Stimulated activated CD4-positive, alpha-beta T cell treated with anti-CD3 and anti-CD28 coated beads, TNF-alpha, amount 100 ng/mL, for 1 hour (primary cell): ENCODE data around the gene INPP5A.
"Not testable (repeated sequence)": the region's sequence is repeated elsewhere in the genome, so short reads cannot be mapped to it uniquely, and the experiment has no call there.

Experiments used
- DNase-seq, 3 donors: peaks; one replicate each; pipeline ENCODE4 v3.0.0-alpha.2; 2020; ENCODE audit warnings: low read depth in 3 of 3, low spot score in 1 of 3

The INPP5A gene

GRCh38 chr10:132735341-132735775 lies 197.8 kb downstream of the INPP5A start:
- DNase-seq = no peak

DNA sequence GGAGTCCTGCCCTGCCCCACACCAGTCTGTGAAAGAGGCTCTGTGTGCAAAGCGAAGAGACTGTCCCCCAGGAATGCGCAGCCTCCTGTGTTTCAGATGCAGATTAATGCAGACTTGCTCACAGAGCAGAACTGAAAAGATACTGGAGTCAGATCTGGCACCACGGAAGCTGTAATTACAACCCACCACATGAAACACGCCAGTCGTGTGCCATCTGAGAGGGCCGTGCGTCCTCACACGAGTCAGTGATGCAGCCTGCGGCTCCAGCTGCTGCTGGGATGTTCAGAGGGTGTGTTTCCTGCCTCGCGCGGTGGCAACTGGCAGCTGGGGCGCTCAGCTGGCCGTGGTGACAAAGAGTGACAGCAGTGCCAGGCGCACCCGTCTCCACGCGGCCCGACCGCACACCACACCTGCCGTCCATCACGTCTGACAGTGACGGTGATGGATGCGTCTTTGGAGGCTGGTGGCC lies 198.4 kb downstream of the INPP5A start:
- no peak for DNase-seq

DNA sequence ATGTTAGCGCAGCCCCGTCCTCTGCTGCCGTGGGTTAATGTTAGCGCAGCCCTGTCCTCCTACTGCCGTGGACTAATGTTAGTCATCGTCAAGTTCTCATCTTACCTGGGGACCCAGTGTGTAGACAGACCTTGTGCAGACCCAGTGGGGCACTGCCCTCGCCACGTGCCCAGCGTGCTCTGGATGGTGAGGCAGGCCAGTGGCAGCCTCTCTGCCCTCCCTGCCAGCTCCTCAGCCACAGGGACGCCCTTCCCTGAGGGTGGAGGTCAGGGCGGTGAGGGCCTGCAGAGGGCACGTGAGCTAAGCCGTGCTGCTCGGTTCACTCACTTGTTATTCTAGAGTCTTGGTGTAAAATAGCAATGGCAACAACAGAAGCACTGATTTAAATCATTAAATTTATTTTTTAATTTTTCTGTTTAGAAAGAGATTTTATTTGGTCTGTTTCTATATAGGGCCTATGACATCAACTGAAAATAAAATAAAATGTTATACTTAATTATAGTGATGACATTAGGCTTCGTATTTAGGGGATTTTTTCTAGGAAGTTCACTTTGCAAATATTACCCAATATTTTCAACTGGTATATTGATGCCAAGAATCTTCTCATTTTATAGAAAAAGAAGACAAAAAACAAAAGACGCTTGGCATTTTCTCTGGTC lies 199.9 kb downstream of the INPP5A start:
- no peak for DNase-seq

- DNase-seq = no peak
Observed at GRCh38 chr10:132738454-132739224, 201.1 kb downstream of the INPP5A start.

DNA sequence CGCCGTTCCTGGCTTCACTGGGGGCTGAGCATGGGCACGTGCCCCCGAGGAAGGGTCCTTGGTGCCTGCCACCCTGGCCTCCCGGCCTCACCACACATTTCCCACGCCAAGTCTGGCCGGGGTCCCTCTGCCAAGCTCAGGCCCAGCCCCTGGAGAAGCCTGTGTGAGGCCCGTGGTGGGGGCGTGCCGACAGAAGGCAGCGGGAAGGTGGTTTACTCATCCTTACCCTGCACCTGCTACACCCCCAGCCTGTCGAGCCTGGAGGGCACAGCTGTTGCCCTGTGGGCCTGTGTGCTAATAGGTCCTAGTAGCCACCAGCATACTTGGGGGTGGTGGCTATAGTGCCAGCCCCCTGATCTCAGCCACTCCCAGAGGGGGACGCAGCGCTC lies 201.6 kb downstream of the INPP5A start:
- DNase-seq = no peak

GRCh38 chr10:132740588-132740987 lies 203.0 kb downstream of the INPP5A start:
- DNase-seq = no peak

DNA sequence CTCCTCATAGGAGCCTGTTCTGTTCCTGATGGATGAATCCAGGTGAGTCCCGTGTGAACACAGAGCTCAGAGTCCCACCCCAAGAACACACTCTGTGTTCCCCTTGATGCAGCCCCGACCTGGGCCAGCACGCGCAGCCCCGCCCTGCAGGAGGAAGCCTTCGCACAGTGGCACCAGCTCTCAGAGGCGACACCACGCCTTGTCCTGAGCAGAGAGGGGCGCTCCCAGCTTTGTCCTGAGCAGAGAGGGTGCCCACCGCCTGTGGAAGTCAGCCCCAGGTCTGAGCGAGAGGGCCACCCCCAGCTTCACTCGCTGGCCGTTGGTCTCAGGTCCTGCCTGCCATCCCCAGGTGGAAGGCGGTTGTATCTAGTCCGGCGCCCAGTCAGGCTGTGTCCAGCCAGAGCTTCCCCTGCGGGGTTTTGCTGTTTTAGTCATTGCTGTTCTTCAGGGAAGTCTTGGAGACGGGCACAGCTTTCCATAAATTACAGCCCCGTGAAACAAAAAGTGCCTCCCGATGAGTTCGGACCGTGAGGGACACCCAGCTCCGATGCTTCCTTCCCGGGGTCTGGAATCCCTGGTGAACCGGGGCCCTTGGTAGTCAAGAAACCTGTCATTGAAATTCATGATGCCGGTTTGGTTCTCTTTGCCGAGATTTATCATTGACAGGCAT lies 204.7 kb downstream of the INPP5A start:
- DNase-seq = no peak

GRCh38 chr10:132742837-132743194 lies 205.2 kb downstream of the INPP5A start:
- no peak for DNase-seq

DNA sequence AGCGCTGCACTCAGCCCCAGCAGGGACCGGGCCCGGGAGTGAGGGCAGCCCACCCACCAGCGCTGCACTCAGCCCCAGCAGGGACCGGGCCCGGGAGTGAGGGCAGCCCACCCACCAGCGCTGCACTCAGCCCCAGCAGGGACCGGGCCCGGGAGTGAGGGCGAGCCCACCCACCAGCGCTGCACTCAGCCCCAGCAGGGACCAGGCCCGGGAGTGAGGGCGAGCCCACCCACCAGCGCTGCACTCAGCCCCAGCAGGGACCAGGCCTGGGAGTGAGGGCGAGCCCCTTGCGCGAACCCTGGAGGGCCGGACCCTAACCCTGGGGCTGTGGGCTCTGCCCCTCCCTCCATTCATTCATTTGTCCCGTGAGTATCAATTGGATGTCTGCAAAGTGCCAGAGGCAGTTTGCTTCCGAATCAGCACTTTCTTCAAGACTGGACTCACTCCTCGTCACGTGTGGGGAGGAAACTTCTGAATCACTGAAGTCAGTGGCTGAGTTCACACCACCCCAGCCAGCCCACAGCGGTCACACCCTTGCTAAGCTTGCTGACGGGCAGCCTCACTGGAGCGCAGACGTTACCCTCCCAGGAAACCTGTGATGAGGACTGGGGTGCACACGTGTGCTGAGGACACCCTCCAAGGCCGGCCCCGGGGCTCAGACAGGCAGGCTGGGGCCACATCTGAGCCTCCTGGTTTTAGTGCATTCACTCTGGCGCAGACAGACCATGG lies 205.8 kb downstream of the INPP5A start:
- not testable (repeated sequence) for DNase-seq

DNA sequence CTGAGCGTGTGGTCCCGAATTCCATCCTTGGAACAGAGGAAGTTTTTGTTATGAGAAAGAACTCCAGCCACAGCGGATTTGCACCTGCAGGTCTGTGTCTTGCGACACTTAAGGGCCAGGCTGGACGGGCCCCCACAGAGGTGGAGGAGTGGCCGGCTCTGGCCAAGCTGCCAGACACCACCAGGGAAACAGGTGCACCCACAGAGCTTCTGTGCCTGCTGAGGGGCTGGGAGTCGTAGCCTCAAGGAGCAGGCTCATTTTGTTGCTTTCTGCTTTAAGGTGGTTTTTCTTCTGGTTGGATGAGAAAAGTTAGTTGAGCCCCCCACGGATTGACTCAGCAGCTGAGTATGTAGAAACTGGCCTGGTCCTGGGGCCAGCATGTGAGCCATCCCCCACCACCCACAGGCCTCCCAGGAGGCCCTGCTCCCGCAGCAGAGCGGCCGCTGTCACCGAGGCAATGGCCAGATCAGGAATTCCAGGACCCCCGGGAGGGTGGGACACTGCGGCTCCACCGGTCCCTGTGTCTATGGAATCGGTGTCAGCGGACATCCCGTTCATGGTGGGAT lies 206.4 kb downstream of the INPP5A start:
- no peak for DNase-seq

DNA sequence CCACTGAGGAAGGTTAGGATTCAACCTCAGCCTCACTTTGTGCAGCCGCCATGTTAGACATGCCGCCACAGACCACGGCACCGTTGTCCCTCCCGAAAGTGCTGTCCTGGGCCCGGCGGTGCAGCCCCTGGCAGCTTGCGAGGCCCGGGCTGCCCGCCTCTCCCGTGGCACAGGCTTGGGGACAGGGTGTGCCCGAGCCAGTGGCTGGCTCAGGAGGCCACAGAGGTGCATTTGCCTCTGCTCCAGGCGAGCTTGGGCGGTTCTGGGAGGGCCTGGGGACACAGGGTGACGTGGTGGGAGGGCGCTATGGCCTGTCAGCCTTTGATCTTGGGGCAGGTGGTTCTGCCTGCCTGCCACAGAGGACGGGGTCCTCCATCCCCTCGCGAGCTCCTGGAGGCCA lies 207.3 kb downstream of the INPP5A start:
- DNase-seq = no peak

GRCh38 chr10:132745511-132745910 lies 207.9 kb downstream of the INPP5A start:
- DNase-seq = no peak

GRCh38 chr10:132745971-132746370 lies 208.4 kb downstream of the INPP5A start:
- DNase-seq = no peak

- DNase-seq = no peak
Observed at GRCh38 chr10:132746386-132746785, 208.8 kb downstream of the INPP5A start.

DNA sequence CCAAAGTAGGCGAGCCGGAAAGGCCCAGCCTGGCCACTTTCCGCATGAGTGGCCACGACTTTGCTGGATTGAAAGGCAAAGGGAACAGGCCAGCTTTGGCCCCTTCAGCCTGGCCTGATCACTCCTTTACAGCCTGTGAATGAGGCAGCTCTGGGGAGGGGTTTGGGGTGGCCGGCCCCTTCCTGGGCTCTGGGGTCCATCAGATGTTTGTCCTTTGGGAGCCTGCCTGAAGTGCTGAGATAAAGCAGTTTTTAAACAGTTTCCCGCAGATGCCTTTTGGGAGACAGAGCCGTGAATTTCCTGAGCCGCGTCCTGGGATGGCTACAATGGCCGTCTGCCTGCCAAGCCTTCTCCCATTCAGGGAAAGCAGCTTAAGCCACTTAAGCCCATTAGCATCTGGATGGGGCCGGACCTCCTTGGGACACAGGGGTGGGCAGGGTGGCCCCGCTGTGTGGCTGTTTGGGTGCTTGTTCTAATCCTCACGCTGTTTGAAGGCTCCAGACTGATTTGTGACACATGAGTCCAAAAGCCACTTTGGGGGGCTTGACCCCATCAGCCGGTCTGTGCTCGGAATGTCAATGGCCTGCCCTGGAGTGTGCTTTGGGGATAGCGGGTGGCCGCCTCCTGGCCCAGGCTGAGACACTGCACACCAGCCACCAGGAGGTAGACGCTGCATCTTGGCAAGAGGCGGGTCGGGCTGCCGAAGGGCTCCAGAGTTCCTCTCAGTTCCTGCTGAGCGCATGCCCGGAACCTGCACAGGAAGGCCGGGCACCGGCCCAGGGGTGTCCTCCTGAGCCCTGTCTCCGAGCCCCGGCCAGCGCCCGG lies 209.4 kb downstream of the INPP5A start:
- no peak for DNase-seq

- no peak for DNase-seq
Observed at GRCh38 chr10:132748135-132748534, 210.5 kb downstream of the INPP5A start.

DNA sequence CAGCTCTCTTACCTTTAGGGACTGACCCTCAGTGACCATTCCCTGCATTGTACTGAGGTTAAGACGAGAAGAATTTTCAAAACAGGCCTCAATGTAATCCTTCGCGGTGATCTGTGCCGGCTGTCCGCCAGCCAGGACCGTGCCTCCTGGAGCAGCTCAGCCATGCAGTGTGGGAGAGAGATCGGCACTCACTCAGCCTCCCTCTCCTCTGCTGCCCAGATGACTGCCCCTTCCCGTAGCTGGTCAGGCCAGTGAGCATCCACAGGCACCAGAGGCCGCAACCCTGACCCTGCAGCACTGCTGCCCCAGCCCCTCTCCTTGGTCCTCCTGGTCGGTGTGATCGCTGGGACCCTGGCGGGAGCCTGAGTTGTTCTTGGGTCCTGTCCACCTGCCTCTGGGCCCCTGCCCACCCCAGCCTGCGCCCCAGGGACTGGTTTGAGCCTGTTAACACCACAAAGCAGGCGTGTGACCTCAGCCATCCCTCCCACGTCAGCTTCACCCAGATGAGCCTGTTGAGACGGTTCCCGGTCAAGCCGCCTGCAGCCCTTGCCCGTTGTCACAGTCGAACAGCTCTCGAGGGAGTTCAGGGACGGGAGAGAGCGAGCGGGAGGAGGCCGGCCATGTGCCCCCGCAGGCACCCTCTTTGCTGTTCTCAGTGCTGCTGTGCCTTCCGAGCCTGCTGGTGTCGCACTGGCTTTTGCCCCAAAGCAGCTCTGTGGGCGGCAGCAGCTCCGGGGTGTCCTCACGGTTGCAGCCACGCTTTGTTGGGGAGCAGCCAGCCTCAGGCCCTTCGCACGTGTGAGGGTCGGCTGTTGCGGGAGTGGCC lies 211.2 kb downstream of the INPP5A start:
- no peak for DNase-seq

DNA sequence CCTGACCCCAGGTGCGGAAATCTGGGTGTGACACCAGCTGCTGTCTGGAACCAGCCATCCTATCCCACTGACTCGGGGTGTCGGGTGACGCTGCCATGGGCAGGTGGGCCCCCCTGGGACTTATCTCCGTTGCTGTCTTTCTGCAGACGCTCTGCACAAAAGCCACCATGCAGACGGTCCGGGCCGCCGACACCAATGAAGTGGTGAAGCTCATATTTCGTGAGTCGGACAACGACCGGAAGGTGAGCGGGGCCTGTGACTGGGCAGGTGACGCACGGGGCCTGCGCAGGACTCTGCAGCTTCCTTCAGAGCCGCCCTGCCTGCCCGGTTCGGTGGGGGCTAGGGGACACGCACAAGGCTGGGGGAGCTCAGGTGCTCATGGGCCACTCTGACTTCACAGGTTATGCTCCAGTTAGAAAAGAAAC lies 211.8 kb downstream of the INPP5A start:
- no peak for DNase-seq

DNA sequence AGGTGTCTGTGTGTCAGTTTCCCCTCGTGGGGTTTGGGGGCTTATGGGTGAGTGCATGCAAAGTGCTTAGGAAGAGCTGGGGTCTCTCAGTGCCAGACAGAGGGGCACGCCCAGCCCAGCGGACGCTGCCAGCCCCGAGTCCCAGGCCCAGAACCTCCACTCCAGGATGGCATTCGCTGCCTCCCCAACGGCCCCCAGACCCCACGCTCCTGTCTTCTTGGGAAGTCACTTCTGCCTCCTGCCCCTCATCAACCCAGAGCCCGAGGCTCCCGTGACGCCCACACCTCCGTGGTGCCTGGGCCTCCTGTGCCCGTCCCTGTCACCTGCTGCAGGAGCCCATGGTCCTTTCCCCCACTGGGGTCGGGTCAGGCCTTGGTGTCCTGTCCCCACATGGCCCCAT lies 213.3 kb downstream of the INPP5A start:
- no peak for DNase-seq
